GM21576 (cell line): ENCODE data around the gene TMEM170B.
"Not testable (repeated sequence)": the region's sequence is repeated elsewhere in the genome, so short reads cannot be mapped to it uniquely, and the experiment has no call there.

Experiments
- ATAC-seq: cut with Tn5 transposase; IDR thresholded peaks from one replicate; pipeline ENCODE4 v1.9.1; 2021; ENCODE audit warnings: mild to moderate bottlenecking, moderate library complexity; ENCODE audit not compliant: unreplicated experiment

TMEM170B gene

DNA sequence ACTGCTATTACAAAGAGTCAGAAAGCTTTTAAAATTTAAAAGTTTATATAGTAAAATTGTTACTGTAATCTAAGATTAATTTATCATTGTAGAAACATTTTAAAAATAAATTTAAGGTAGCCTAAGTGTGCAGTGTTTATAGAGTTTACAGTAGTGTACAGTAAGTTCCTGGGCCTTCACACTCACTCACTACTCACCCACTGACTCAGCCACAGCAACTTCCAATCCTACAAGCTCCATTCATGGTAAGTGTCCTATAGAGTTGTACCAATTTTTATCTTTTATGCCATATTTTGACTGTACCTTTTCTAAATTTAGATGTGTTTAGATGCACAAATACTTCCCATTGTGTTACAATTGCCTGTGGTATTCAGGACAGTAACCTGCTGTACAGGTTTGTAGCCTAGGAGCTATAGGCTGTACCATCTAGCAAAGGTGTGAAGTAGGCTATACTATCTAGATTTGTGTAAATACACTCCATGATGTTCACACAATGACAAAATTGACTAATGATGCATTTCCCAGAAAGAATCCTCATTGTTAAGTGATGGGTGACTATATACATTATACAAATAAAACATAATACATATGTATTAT is 10.2 kb upstream of the TMEM170B start:
- ATAC-seq: no peak

DNA sequence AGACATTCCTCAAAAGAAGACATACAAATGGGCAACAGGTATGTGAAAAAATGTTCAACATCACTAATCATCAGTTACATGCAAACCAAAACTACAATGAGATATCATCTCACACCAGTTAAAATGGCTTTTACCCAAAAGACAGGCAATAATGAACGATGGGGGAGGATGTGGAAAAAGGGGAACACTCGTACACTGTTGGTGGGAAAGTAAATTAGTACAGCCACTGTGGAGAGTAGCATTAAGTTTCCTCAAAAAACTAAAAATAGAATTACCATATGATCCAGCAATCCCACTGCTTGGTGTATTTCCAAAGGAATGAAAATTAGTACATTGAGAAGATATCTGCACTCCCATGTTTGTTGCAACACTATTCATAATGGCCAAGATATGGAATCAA is 8.6 kb upstream of the TMEM170B start:
- no peak for ATAC-seq

DNA sequence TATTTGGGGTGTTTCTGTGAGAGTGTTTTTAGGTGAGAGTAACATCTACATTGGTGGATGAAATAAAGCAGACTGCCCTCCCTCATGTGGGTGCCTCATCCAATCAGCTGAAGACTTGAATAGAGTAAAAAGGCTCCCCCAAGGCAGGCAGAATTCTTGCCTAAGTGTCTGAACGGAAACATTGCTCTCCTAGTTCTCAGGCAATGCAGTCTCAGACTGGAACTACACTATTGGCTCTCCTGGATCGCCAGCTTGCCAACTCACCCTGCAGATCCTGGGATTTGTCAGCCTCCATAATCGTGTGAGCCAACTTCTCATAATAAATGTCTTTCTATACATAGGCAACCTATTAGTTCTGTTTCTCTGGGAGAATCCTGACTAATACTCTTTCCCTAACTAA is 5.5 kb upstream of the TMEM170B start:
- no peak for ATAC-seq

DNA sequence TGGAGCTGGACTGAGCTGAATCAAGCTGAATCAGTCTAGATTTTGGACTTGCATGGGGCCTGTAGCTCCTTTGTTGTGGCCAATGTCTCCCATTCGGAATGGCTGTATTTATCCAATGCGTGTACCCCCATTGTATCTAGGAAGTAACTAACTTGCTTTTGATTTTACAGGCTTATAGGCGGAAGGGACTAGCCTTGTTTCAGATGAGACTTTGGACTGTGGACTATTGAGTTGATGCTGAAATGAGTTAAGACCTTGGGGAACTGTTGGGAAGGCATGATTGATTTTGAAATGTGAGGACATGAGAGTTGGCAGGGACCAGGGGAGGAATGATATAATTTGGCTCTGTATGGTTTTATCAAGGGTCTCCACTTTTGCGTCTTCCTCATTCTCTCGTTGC is 3.0 kb upstream of the TMEM170B start:
- no peak for ATAC-seq

DNA sequence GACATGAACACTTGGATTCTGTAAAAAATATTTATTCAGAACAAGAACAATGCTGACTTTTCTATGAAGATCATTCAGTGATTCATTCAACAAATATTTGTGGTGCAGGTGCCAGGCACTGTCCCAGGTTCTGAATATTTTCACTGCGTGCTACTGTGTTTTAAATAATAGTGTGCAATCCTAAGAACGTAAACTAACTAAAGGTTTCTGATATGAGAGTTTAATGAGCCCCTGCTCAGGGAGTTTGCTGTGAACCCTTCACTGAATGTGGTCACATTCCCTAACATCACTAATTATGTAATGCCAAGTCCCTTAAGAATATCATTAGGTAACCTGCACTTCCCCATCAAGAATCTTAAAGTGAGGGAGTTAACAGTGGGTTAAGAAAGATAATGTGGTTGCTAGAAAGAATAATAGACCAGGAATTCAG is 1.7 kb upstream of the TMEM170B start:
- ATAC-seq: no peak

DNA sequence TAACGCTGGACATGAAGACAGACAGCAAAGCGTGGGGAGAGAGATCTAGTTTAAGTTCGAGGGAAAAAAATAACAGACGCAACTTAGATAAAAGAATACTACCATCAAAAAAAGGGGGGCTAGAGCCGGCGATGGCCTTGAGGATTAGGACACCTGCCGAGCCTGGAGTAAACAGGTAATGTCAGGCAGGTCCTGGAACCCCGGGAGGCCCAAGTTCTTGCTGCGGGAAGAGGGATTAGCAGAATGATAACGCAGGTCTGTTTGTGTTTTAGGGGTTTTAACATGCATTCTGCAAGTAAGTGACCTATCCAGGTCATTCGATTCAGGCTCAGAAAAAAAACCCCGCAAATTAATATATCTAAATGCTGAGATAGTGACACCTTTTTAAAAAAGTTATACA is 754 bp upstream of the TMEM170B start:
- no peak for ATAC-seq

DNA sequence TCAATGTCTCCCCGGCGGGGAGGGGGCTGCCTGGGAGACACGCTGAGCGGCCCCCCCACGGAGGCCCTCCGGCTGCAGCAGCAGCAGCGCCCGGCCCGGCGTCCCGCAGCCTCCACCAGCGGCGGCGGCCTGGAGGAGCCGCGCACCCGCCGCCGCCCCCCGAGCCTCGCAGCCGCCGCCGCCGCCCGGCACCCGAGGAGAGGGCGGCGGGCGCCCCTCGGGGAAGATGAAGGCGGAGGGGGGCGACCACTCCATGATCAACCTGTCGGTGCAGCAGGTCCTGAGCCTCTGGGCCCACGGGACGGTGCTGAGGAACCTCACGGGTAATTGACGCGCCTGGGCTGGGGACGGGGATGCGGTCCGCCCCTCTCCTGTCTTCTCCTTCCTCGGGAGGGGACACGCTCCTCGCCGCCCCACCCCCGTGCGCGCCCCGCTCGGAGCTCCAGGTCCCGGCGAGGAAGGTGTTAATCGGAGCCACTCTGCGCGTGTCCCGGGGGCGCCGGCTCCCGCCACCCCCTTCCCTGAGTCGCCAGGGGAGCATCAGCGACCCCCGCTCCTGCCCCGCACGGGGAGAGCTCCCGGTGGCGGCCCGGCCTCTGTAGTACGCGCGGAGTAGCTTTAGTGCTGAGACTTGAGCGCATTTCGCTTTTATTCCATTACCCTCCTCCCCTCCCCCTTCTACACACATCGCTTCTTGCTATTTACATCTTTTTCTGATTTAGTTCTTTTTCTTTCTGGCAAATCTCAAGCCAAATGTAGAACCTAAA is 686 bp downstream of the TMEM170B start:
- peak; percentile 8 for ATAC-seq

DNA sequence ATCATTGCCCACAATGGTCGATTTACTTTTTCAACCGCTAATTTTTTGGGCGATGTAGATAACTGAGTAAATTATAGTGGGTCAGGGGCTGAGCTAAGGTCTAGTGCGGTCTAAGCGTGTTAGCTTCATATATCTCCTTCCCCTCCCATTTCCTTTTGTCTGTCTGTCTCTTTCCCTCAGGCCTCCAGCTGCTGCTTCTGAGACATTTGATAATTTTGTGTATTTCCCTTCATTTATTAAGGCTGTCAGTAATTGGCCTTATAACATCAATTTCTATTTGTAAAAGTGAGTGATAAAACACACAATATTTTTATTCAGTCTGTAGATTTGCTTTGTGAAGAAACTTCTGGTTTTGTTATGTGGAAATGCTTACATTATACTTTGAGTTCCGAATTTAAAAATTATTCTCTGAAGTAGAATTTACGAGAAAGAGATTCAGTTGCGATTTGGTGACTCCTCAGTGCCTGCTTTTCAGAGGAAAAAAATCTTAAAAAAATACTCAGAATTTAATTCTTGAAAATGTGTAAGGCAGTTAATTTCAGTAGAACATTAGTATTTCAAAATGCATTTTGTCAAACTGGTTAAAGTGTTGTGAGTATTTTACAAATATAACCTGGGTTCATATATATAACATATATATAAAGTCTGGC is 1.4 kb downstream of the TMEM170B start:
- ATAC-seq: no peak

DNA sequence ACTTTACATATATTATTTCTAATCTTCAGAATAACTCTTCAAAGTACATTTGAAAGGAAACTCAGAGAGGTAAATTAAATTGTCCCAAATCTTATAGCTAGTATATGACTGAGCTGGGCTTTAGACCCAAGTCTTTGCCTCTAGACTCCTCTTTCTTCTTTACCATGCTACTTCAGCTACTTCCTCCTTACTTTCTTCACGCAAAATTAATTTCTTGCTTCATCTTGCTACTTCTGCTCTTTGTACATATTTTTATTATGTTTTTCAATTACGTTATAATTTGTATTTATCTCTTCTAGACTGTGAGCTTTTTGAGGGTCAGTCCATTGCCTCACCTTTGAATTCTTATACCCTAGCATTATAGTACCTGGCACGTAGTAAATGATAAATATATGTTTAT is 5.3 kb downstream of the TMEM170B start:
- no peak for ATAC-seq

DNA sequence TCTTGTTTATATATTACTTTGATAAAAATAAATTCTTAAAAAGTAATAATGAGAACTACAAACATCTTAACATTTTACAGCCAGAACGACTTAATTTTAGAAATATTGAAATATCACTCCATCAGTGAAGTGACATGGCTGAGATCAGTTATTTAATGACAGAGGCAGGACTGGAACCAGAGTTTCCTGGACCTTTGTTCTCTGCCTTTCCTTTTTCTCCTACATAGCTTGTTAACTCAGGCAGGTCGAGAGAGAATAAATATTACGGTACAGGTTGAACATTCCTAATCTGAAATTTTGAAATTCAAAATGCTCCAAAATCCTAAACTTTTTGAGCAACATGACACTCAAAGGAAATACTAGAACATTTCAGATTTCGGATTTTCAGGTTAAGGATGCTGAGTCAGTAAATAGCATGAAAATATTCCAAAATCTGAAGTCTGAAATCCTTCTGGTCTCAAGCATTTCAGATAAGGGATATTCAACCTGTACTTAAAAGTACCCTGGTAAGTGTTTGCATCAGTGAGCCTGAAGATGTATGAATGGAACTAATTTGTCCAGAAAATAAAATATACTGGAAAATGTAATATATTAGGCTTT is 6.5 kb downstream of the TMEM170B start:
- ATAC-seq: no peak

DNA sequence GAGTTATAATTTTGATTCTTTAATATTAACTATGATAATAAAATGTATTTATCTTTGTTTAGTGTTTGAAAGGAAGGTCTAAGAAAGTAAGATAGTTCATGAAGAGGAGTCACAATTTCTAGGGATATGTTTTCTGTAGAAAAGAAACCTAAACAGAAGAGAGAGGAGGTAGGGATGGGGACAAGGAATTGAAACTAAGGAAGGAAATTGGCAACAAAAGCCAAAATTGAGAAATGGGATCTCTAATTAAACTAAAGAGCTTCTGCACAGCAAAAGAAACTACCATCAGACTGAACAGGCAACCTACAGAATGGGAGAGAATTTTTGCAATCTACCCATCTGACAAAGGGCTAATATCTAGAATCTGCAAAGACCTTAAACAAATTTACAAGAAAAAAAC is 10.3 kb downstream of the TMEM170B start:
- ATAC-seq: not testable (repeated sequence)

DNA sequence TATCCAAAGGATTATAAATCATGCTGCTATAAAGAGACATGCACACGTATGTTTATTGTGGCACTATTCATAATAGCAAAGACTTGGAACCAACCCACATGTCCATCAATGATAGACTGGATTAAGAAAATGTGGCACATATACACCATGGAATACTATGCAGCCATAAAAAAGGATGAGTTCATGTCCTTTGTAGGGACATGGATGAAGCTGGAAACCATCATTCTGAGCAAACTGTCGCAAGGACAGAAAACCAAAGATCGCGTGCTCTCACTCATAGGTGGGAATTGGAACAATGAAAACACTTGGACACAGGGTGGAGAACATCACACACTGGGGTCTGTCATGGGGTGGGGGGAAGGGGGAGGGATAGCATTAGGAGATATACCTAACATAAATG is 11.0 kb downstream of the TMEM170B start:
- ATAC-seq: not testable (repeated sequence)

DNA sequence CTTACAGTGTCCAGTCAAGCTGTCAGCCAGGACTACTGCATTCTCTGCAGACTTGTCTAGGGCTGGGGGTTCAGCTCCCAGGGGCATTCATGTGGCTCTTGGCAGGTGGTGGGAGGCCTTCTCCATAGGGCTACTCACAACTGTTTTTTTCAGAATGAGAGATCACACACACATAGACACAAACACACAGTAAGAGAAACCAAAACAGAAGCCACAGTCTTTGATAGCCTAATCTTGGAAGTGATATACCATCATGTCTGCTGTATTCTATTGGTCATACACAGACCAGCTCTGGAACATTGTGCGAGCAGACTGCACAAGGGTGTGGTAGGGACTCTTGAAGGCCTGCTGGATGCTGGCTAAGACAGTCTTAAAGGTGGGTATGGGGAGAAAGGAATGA is 13.5 kb downstream of the TMEM170B start:
- no peak for ATAC-seq

DNA sequence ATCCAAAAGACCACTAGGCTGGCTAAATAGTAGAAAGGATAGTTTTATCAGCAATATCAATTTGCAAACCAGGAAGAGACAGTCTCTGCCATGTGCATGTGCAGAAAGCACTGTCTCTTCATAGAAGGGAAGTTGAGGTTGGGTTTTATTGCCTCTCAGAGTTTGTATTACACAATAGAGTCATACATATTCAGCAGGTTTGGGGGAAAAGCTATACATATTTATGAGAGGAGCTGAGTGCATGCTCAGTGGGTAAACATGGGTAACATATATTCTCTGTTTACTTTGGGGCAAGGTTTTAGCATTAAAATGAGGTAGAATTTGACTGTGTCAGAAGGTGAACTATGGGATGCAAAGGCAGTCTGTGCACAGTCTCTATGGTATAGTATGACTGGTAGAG is 14.9 kb downstream of the TMEM170B start:
- ATAC-seq: no peak

DNA sequence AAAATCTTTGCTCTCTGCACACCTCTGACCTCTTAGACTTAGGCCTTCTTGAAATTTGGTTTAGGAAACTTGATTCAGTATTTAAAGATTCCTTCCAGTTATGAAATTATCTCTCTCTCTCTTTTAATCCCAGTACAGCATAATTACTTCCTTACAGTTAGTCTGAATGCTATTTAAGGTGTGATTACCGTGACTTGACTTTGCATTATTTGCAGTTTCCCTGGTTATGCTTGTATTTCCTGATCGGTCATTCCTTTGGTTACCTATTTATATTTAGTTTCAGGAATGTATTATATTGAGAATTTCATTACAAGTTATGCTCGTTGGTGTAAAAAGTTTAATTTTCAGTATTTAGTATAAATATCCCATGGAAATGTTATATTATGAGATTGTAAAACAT is 16.3 kb downstream of the TMEM170B start:
- ATAC-seq: no peak

DNA sequence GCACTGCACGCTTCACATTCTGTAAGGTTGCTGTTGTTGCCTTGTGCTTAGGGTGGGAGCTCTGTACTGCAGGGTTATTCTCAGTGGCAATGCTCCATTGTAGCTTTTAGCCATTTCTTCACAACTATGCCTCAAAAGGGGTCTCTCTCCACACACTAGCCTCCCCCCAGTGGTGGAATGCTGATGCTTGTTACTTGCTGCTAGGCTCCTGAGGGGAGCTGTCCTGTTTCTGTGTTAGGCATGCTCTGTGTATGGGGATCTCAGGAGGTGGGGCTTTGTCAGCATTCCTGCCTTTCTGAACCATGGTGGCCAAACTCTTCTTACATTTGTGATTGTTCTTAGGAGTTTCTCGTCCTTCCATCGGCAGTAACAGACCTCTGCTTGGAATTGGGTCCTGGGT is 18.8 kb downstream of the TMEM170B start:
- no peak for ATAC-seq

DNA sequence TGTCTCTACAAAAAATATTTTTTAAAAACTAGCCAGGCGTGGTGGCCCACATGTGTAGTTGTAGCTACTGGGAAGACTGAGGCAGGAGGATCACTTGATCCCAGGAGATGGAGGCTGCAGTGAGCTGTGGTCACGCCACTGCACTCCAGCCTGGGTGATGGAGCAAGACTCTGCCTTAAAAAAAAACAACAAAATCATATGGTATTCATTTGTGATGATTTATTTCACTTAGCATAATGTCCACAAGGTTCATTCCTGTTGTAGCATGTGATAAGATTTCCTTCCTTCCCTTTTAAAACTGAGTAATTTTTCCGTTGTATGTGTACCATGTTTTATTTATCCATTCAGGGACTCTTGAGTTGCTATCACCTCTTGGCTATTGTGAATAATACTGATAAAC is 26.2 kb downstream of the TMEM170B start:
- no peak for ATAC-seq

DNA sequence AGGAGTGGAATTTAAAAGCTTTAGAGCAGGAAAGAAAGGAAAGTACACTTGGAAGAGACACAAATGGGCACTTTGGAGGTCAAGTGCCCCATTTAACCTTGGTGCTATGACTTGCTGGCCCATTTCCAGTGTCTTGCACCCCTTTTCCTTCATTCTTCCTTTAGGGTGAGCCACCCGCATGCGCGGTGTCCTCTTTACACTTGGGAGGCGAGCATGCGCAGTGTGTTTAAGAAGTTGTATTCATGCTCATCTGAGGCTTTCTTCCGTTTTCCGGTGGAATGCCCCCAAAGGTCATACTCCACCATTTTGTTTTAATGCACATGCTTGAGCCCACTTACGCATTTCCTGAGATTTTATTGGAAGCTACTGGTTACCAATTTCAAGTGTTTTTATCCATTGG is 29.1 kb downstream of the TMEM170B start:
- ATAC-seq: no peak

DNA sequence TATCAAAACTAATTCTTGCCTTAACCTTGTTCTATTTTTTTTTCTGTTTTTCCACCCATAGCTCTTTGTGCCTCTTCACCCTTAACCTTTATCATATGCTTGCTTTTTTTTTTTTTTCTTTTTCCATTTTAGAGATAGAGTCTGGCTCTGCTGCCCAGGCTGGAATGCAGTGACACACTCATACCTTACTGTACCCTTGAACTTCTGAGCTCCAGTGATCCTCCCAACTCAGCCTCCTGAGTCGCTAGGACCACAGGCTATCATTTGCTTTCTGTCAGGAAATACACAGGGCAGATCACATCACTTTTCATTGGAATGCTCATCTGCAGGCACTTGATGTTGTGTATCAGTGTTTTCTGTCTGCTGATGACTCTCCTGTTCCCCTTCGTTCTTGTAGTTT is 33.5 kb downstream of the TMEM170B start:
- no peak for ATAC-seq

DNA sequence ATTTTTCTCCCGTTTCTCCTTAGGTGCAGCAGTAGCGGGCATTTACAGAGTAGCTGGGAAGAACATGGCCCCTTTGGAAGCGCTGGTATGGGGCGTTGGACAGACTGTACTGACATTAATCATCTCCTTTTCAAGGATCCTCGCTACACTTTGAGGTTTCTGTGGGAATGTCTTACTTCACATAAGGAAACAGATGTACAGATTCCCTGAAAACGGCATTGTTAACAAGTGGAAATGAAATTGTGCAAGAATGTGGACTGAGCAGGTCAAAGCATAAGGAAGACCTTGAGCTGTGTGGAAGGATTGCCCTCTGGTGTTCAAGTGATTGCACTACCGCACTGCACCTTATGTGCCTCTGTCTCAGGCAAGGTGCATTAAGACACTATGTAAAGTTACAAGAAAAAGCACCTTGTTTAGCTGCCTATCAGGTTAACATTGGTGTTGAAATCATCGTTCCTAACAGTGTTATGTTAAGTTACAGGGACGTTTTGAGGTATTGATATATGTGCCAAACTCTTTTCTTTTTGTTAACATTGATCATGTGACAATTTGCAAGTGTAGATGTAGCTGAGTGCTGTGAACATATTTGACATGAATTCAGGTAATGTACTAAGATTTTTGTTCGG is 38.0 kb downstream of the TMEM170B start:
- peak; percentile 93 for ATAC-seq

DNA sequence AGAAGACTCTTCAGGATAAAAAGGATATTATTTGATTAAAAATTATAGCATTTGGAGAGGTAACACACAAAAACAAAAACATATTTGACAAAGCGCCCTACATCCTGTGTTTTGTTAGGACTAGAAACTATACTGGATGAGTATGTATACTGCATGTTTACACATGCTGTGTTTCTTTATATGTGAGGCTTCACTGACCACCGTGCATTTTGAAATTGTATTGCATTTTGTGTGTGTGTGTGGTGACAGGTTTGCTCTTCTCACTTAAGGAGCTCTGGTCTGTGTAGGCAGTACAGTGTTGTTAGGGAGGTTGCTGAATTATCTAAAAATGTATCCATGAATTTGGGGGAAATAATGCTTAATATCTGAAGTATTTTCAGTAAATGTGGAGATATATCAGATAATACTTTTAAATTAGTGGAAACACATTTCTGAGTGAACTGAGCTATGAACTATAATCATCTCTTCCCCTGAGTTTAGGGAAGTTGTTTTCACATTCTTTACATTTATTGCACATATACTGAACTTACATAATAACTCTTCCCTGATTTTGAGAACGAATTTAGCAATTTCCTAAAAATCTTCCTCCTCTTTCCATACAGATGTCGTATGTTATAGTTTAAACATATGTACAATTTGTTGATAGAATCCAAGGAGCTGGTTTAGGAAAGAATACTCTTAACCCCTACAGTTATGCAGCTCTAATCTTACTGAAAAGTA is 43.3 kb downstream of the TMEM170B start:
- no peak for ATAC-seq
